GM12873 (cell line): ENCODE data around the gene CYTH1.

Source experiments
- TF ChIP-seq, protein P1 (sequence below): IDR thresholded peaks from 2 replicates; pipeline ENCODE4 v1.5.1; 2012; ENCODE audit warnings: low read depth, mild to moderate bottlenecking, moderate library complexity, low read length, control low read depth; ENCODE audit not compliant: insufficient read depth; ENCODE audit errors: missing control alignments

CYTH1 gene

GRCh38 chr17:78793415-78793814, 11.3 kb upstream of the CYTH1 start:
- TF ChIP-seq, protein P1, sequence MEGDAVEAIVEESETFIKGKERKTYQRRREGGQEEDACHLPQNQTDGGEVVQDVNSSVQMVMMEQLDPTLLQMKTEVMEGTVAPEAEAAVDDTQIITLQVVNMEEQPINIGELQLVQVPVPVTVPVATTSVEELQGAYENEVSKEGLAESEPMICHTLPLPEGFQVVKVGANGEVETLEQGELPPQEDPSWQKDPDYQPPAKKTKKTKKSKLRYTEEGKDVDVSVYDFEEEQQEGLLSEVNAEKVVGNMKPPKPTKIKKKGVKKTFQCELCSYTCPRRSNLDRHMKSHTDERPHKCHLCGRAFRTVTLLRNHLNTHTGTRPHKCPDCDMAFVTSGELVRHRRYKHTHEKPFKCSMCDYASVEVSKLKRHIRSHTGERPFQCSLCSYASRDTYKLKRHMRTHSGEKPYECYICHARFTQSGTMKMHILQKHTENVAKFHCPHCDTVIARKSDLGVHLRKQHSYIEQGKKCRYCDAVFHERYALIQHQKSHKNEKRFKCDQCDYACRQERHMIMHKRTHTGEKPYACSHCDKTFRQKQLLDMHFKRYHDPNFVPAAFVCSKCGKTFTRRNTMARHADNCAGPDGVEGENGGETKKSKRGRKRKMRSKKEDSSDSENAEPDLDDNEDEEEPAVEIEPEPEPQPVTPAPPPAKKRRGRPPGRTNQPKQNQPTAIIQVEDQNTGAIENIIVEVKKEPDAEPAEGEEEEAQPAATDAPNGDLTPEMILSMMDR, result no peak

- TF ChIP-seq, protein P1, result no peak
These were observed 10.0 kb upstream of the CYTH1 start for GRCh38 chr17:78791840-78792709.

DNA sequence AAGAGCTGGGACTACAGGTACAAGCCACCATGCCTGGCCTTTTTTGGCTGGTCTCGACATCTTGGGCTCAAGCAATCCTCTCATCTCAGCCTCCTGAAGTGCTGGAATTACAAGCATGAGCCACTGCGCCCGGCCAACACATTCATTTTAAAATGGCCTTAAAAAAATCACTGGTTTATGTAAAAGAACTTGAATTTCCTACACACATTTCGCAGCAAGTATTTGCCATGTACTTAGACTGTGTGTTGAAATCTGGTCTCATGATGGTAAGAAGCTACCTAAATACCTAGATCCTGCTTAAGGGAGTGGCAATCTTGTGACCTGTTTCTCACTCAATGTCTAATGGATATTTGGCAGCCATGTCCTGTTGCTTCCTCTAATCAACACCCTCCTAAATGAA, 8.5 kb upstream of the CYTH1 start:
- TF ChIP-seq, protein P1, result no peak

DNA sequence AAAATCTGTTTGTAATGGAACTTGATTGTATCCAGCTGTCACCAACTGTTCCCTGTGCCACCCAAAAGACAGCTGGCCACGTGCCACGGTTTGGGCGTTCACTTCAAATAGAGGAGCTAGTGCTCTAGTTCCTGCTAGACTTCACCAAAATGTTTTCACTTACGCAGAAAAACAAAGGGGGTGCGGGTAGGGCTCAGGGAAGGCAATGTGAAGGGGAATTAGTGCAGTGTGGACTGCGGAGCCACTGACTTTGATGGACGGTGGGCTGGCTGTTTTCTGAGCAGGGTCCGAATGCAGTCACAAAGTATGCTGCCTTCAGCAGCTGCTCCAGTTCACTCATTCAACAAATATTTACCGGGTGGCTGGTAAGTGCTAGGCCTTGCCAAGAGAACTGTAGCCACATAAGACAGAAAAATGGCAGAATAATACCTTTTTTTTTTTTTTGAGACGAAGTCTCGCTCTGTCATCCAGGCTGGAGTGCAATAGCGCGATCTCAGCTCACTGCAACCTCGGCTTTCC, 7.6 kb upstream of the CYTH1 start:
- TF ChIP-seq, protein P1, result no peak

GRCh38 chr17:78789149-78789662, 7.1 kb upstream of the CYTH1 start:
- TF ChIP-seq, protein P1, result no peak

DNA sequence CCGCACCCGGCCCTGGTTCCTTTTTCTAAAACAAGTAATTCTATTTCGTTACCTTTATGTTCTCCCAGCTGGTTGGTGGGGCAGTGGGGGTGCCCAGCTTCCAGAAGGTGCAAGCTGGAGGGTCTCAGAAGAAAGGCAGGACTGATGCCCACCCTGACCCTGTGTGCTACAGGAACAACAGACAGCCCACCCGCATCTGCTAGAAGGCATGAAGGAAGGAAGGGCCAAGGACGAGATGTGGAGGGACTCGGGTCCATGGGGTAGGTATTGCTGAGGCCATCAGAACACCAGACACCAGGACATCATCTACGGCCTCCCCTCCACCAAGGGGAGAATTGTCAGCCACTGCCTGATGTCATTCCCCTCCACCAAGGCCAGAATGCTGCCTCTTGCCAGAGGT, 6.4 kb upstream of the CYTH1 start:
- TF ChIP-seq, protein P1, result no peak

GRCh38 chr17:78787444-78787843, 5.4 kb upstream of the CYTH1 start:
- TF ChIP-seq, protein P1, result no peak
